Loucy (cell line): ENCODE measurements around the gene PIAS1.

ENCODE experiments used
- H2AFZ ChIP-seq: fragments of 200-600 bp; sonication (generic); 2 replicates; pipeline ENCODE4 v1.6.0; 2016; ENCODE audit warnings: antibody characterized with exemption, mild to moderate bottlenecking, low read length, moderate library complexity
- H3F3A ChIP-seq: fragments of 200-600 bp; 2 replicates; pipeline ENCODE4 v1.6.0; 2016; ENCODE audit warnings: antibody characterized with exemption, low read depth, mild to moderate bottlenecking
- H3K27me3 ChIP-seq: fragments of 200-600 bp; sonication (generic); 2 replicates; pipeline ENCODE4 v1.6.1; 2014; ENCODE audit warnings: low read length, mild to moderate bottlenecking; ENCODE audit not compliant: insufficient read depth, poor library complexity, severe bottlenecking
- H3K36me3 ChIP-seq: fragments of 200-600 bp; sonication (generic); 2 replicates; pipeline ENCODE4 v1.6.1; 2016; ENCODE audit warnings: low read length; ENCODE audit not compliant: insufficient read depth
- H3K4me1 ChIP-seq: fragments of 200-600 bp; sonication (generic); 2 replicates; pipeline ENCODE4 v1.5.1; 2014; ENCODE audit warnings: low read length, mild to moderate bottlenecking; ENCODE audit not compliant: insufficient read depth, poor library complexity, severe bottlenecking
- H3K4me2 ChIP-seq: fragments of 200-600 bp; sonication (generic); 2 replicates; pipeline ENCODE4 v1.6.0; 2014; ENCODE audit warnings: antibody characterized with exemption, low read length, low read depth, mild to moderate bottlenecking; ENCODE audit not compliant: poor library complexity, severe bottlenecking
- H3K4me3 ChIP-seq: fragments of 200-600 bp; sonication (generic); 2 replicates; pipeline ENCODE4 v1.5.1; 2014; ENCODE audit warnings: low read length, mild to moderate bottlenecking, mixed read lengths; ENCODE audit not compliant: poor library complexity, severe bottlenecking
- H3K79me2 ChIP-seq: fragments of 200-600 bp; sonication (generic); 2 replicates; pipeline ENCODE4 v1.6.1; 2014; ENCODE audit warnings: low read length; ENCODE audit not compliant: insufficient read depth
- H3K9ac ChIP-seq: fragments of 200-600 bp; sonication (generic); 2 replicates; pipeline ENCODE4 v1.6.0; 2014; ENCODE audit warnings: mild to moderate bottlenecking, low read depth, low read length, moderate library complexity; ENCODE audit not compliant: poor library complexity, severe bottlenecking
- H3K9me2 ChIP-seq: fragments of 200-600 bp; sonication (generic); replicated peaks from 2 replicates; pipeline ENCODE4 v1.6.1; 2016; ENCODE audit warnings: low read depth, low read length, mixed read lengths
- H3K9me3 ChIP-seq: fragments of 200-600 bp; sonication (generic); 2 replicates; pipeline ENCODE4 v1.6.1; 2014; ENCODE audit warnings: mild to moderate bottlenecking, antibody characterized with exemption, low read length, low read depth; ENCODE audit not compliant: insufficient read depth
- H4K20me1 ChIP-seq: fragments of 200-600 bp; sonication (generic); 2 replicates; pipeline ENCODE4 v1.6.0; 2014; ENCODE audit warnings: antibody characterized with exemption, low read length, mild to moderate bottlenecking; ENCODE audit not compliant: insufficient read depth, poor library complexity, severe bottlenecking
- EZH2phosphoT487 ChIP-seq: fragments of 200-600 bp; IDR thresholded peaks from 2 replicates; pipeline ENCODE4 v1.6.1; 2018; ENCODE audit warnings: antibody characterized with exemption, mild to moderate bottlenecking, moderate library complexity, borderline replicate concordance
- TF ChIP-seq, protein P1 (sequence below): fragments of 200-600 bp; sonication (generic); conservative IDR thresholded peaks from 2 replicates; pipeline ENCODE4 v1.5.1; 2014; ENCODE audit warnings: mild to moderate bottlenecking, antibody characterized with exemption, low read length

Gene PIAS1

DNA sequence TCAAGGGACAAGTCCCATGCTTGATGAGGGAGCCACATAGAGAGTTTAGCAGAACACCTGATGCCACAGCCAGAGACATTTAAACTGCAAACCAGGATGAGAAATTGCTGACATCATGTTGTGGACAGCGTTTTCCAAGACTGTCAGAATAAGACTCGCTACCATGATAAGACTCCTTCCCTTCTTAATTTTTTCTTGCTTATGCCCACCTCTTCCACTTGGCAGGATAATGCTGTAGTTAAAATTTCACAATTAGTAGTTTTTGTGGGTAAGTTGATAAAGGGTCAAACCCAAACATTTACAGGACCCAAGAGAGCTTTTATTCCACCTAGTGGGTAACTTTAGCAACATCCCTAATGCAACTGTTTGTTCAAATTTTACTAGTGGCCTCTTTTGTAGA lies 3.0 kb upstream of the PIAS1 start:
- no peaks in the 10 kb centered on the region for H3K9me2 ChIP-seq
- H3K27me3 ChIP-seq: no peaks in the 10 kb centered on the region
- H3K4me2 ChIP-seq: no peak overlapping the region
- peaks cover 12% of the 10 kb centered on the region for H3K4me1 ChIP-seq
- no peak for TF ChIP-seq EZH2phosphoT487
- TF ChIP-seq, protein P1, sequence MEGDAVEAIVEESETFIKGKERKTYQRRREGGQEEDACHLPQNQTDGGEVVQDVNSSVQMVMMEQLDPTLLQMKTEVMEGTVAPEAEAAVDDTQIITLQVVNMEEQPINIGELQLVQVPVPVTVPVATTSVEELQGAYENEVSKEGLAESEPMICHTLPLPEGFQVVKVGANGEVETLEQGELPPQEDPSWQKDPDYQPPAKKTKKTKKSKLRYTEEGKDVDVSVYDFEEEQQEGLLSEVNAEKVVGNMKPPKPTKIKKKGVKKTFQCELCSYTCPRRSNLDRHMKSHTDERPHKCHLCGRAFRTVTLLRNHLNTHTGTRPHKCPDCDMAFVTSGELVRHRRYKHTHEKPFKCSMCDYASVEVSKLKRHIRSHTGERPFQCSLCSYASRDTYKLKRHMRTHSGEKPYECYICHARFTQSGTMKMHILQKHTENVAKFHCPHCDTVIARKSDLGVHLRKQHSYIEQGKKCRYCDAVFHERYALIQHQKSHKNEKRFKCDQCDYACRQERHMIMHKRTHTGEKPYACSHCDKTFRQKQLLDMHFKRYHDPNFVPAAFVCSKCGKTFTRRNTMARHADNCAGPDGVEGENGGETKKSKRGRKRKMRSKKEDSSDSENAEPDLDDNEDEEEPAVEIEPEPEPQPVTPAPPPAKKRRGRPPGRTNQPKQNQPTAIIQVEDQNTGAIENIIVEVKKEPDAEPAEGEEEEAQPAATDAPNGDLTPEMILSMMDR: peak; percentile 46
- no peaks in the 10 kb centered on the region for H3F3A ChIP-seq
- no peak overlapping the region for H3K9ac ChIP-seq
- H3K36me3 ChIP-seq: no peaks in the 10 kb centered on the region
- H3K4me3 ChIP-seq: no peak overlapping the region
- peaks cover 13% of the 10 kb centered on the region for H4K20me1 ChIP-seq
- no peaks in the 10 kb centered on the region for H3K9me3 ChIP-seq
- peaks cover 17% of the 10 kb centered on the region for H3K79me2 ChIP-seq
- H2AFZ ChIP-seq: no peak overlapping the region

DNA sequence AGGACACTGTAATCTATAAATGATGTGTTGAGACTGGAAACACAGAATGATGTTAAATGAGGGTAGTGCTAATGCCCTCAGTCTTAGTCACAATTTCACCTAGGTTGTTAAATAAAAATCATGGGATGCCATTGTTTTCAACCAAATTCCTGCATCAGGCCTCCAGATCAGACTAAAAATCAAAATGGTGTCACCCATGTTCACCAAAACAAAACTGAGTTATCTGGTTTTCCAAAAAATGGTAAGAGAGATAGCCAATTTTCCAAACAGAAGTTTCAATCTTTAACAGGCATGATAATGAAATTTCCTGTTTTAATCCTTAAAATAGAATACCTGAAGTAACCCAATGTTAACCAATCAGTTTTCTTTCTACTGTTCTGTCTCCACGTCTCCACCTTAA lies 2.2 kb upstream of the PIAS1 start:
- Histone ChIP-seq H2AFZ (0 out of 2 replicates have a peak overlapping the region, but pooled peaks have one; percentile 44), H3K9me3 (no peaks in the 10 kb centered on the region), H3K27me3 (no peaks in the 10 kb centered on the region), H4K20me1 (peaks cover 21% of the 10 kb centered on the region), H3K4me1 (peaks cover 20% of the 10 kb centered on the region), H3K9me2 (no peaks in the 10 kb centered on the region), H3F3A (no peaks in the 10 kb centered on the region), H3K9ac (no peak overlapping the region), H3K4me3 (no peak overlapping the region), H3K36me3 (no peaks in the 10 kb centered on the region), H3K4me2 (no peak overlapping the region), H3K79me2 (peaks cover 25% of the 10 kb centered on the region)
- no peak for TF ChIP-seq EZH2phosphoT487
- TF ChIP-seq, protein P1: no peak

DNA sequence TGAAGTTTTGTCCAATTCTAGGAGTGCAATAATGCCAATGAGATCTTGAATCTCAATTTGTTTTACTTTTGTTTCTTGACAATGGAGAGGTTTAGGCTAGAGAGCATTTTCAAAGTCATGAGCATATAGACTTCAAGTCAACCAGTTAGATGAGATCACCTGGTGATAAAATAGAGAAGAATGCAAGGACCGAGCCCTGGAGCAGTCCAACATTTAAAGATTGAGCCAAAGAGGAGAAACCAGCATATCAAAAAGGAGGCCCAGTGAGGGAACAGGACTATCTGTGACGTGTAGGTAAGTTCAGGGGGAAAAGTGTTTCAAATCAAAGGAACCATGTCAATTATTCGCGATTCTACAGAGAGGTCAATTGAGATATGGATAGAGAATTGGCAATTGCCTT lies 1.7 kb upstream of the PIAS1 start:
- peak overlapping the region; percentile 44 for H2AFZ ChIP-seq
- no peaks in the 10 kb centered on the region for H3F3A ChIP-seq
- no peak overlapping the region for H3K4me3 ChIP-seq
- peaks cover 27% of the 10 kb centered on the region for H4K20me1 ChIP-seq
- peaks cover 26% of the 10 kb centered on the region for H3K4me1 ChIP-seq
- no peak overlapping the region for H3K4me2 ChIP-seq
- no peak overlapping the region for H3K9ac ChIP-seq
- no peaks in the 10 kb centered on the region for H3K9me2 ChIP-seq
- no peaks in the 10 kb centered on the region for H3K36me3 ChIP-seq
- TF ChIP-seq, protein P1: no peak
- TF ChIP-seq EZH2phosphoT487: no peak
- H3K27me3 ChIP-seq: no peaks in the 10 kb centered on the region
- peaks cover 31% of the 10 kb centered on the region for H3K79me2 ChIP-seq
- no peaks in the 10 kb centered on the region for H3K9me3 ChIP-seq
